HL-60/S4 treated with retinoic acid at 250 ng/mL for 4 days and 3 days (cell line): ENCODE data around the gene THOP1.

Experiments
- in situ Hi-C: fragments of 300-500 bp; cut with MboI; formaldehyde crosslinking; loops from 2 replicates; pipeline ENCODE4 v1.7.0; 2022; ENCODE audit warnings: low sequenced_read_pairs

The THOP1 gene

DNA sequence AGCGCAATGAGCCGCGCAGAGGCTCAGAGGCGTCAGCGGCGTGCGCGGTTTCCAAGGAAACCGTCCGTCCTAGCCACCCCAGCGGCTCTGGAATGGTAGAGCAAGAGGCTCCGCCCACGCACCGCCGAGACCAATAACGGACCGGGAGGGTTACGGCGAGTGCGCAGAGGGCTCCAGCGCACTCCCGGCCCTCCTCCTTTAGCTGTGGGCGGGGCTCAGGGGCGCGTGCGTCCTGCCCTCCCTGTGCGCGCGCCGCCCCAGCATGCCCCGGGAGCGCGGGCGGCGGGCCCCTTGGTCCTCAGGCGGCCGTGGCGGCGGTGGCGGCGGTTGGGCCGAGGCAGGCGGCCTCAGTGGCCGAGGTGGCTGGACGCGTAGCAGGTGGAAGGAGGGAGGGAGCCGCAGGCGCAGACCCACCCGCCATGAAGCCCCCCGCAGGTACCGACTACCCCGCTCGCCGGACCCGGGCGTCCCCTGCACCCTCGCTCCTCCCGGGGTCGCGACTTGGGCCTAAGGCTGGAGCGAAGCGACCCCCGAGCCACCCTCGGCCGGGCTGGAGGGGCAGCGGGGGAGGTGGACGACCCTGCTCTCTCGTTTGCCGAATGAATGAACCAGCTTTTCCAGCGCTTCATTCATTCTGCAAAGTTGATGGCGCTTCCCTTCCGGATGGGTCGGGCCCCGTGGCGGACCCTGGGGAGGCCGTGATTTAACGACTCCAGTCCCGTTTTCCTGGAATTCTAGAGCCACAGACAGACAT, at the start of gene THOP1:
Gene THOP1 (plus strand): TSS at position 260 of the 754 bp plus-strand sequence. CDS start 160 bp downstream, at position 420.
- in situ Hi-C loops, result no loop called here

DNA sequence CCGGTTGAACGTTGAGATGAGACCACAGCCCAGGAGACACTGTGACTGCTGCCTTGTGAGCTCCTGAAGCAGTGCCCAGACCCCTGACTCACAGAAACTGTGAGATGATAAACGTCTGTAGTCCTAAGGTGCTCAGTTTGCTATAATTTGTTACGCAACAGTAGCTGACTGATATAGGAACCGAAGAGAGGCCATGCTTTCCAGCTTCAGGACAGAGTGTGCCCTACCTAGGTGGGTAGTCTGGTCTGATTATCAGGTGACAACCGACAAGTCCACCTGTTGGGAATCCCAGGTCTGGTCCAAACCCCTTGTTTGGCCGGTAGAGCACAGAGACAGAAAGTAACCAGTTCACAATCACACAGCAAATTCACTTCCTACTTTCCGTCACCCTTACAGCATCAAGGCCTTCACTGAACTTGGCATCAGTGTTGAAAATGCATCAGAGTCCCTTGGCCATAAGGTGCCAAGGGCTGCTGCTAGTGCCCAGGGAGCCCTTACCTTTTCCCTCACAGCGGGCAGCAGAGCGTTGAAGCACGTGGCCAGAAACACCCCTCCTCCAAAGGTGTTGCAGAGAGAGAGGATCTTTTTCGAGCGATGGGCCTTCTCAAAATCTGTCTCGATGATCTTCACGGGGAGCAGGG, 48.6 kb upstream of the THOP1 start:
- in situ Hi-C loops, result no loop called here

DNA sequence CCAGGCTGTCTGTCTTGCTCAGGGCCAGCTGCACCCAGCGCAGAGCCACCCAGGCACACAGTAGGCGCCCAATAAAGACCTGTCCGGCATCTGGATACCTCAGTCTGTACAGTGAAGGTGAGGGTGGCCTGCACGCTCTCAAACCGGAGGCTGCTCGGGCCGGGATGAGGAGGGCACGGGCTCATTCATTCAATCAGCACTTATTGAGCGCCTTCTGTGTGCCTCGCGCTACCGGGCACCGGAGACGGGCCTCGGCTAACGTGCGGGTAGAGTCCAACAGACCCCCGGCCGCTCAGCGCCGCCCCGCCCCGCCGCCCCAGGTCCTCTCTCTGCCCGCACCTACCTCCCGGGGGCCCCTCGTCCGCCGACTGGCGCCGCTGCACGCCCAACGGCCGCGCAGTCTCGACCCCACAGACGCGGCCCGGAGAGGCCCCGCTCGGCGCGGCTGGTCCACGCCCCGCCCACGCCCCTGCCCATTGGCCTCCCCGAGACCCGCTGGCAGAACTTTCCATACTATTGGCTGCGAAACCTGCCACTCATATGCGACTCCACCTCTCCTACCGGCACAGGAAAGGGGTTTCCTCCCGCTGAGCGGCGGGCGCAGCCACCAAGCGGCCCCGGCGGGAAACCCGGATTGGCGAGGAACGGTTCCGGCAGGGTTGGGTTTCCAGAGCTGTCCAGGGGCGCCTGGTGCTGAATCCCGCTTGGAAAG, 45.5 kb upstream of the THOP1 start, which contains the start of gene SLC39A3:
Gene SLC39A3 (minus strand): TSS at position 416 of the 712 bp plus-strand sequence. CDS start 2,760 bp downstream, outside the sequence.
- in situ Hi-C loops, result no loop called here

DNA sequence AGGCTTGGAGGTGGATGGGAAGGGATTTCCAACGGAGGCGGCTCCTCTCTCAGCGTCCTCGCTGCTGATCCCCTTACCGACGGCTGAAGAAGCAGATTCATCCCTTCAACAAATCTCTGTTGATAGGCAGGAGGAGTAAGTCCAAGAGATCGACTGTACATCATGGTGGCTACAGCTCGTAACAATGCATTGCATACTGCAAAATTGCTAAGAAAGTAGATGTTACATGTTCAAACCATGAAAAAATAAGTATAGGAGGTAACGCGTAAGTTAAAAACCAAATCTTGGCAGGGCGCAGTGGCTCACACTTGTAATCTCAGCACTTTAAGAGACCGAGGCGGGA, 45.0 kb upstream of the THOP1 start:
- in situ Hi-C loops, result no loop called here

DNA sequence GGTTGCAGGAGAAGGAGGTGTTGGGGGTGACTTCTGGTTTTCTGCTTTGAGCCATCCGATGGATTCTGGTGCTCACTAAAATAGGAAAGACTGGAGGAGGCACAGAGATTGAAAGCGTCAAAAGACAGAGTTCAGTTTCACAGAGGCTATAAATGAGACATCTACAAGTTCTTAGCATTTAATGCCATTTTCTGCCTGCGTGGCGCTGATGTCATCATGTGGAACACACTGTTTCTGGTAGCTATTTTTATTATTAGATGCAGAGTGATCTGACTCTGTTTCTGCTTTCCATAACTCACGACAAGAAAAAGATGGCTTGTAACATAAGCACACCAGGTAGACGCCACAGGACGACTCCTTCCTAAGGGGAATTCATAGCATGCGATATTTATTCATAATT, 42.2 kb upstream of the THOP1 start:
- in situ Hi-C loops, result no loop called here

DNA sequence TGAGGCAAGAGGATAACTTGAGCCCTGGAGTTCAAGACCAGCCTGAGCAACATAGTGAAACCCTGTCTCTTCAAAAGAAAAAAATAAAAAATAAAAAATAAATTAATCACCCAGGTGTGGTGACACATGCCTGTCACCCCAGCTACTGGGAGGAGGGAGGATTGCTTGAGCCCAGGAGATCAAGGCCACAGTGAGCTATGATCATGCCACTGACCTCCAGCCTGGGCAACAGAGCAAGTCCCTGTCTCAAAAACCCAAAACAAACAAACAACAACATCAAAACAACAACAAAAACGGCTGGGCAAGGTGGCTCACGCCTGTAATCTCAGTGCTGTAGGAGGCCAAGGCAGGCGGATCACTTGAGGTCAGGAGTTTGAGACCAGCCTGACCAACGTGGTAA, 41.2 kb upstream of the THOP1 start:
- in situ Hi-C loops, result no loop called here

DNA sequence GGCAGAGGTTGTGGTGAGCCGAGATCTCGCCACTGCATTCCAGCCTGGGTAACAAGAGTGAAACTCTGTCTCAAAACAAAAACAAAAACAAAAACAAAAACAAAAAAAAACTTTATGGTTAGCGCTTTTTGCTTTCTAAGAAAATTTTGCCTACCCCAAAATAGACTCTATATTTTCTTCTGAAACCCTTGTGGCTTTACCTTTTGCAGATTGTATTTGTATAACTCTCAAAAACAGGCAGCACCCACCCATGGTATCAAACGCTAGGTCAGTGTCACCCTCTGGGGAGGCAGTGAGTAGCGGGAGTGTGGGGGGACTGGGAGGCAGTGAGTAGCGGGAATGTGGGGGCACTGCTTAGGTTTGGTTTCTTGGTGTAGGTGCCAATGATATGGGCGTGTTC, 38.0 kb upstream of the THOP1 start:
- in situ Hi-C loops, result loop anchor here (5.0 kb wide), 1 partner anchor 95 kb away; no protein-coding TSS in a partner anchor

DNA sequence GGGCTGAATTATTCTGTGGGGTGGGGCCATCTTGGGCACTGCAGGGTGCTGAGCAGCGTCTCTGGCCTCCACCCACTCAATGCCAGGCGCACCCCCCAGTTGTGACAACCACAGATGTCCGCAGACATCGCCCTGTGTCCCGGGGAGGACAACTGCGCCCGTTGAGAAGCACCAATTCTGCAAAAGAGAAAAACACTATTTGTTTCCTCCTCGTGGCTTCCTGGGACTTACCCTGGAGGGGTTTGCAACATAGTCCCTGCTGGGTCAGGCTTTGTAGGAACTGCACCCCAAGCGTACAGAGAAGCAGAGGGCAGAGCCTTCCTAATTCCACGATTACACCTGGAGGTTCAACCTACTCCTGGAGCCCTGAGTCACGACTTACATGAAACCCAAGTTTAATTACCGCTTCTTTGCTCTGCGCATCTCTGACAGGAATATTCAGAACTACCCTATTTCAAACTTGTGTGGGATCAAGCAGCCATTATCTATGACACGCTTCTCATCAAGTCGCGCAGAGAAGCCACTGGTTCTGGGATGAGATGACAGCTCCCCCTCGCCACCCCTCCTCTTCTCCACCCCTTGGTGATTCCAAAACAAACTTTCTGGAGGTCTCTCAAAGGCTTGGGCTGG, 34.4 kb upstream of the THOP1 start:
- in situ Hi-C loops, result no loop called here

DNA sequence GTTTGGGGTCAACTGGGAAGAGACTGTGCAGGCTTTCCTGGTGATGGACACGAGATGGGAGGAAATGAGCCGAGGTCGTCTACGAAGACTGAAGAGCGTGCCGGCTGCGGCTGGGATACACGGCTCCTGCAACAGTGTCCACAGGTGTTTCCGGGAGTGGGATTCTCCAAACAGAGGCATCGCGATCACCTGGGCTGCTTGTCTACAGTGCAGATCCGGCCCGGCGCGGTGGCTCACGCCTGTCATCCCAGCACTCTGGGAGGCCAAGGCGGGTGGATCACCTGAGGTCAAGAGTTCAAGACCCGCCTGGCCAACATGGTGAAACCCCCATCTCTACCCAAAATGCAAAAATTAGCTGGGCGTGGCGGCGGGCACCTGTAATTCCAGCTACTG, 33.9 kb upstream of the THOP1 start:
- in situ Hi-C loops, result no loop called here

DNA sequence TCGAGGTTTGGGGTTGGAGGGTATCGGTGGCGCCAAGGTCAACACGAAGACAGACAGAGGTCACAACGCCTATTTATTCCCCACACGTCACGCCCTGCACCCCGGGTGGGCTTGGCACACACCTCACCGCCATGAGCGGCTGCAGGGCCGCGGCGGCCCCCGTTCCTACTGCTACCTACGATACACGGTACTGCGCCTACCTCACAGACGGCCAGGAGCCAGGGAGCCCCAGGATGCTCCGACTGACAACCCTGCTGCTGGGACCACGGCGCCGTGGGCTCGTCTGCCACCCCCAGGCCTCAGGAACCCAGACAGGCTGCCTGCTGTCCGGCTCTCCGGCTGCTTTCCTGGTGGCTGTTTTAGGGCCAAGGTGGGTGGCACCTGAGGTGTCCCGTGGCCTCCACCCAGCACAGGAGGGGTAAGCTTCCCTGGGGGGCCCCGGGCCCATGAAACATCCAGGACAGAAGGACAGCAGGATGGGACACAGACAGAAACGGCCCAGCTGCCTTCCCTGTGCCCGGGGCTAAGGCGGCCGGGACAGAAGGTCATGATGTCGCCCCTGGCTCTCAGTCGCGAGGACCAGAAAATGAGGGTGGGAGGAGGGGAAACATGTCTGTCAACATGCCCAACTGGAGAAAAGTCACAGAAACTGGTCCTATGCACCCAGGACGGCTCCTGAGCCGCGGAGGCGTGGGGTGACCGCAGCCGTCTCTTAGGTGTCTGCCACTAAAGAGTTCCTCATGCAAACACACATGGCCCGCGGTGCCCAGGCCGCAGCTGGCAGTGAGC, 30.4 kb upstream of the THOP1 start:
- in situ Hi-C loops, result no loop called here

DNA sequence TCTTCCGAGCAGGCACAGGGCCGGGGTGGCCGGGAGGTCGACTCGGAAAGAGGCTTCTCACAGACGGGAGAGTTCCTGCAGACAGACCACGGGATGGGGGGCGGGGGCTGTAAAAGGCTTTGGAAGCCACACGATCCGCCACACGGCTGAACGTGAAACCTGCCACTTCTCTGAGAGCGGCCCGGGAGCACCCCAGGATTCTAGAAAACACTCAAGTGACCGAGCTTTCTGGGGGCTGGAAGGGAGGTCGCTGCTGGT, 29.9 kb upstream of the THOP1 start:
- in situ Hi-C loops, result no loop called here

DNA sequence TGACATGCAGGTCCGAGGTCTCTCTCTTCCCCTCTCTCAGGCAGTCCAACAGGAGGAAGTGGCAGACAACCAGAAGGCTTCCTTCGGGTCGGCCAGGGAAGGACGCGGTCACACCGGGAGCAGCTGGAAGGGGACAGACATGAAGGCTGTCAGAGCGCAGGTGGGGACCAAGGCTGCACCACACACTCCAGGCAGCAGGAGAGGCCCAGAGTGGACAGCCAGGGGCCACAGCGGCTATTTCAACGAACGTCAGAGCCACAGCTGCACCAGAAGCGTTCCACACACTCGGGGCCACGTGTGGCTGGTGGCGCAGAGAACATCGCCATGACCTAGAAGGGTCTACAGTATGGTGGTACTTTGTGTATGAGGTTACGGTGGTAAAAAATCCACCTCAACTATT, 29.5 kb upstream of the THOP1 start:
- in situ Hi-C loops, result no loop called here

DNA sequence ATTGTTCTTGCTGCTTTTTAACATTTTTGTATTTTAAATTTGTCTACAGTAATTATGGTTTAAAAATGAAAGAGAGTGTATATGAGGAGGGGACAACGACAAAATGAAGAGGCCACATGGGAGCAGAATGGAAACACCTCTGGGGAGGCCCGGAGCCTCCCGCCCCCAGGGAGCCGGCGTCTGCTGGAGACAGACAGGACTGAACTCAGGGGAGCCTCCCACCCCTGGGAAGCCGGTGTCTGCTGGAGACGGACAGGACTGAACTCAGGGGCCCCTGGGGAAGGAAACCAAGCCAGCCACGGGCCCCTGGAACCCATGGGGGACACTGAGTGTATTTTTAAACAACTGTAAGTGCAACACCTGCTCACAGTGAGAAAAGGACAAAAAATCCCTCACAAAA, 28.8 kb upstream of the THOP1 start:
- in situ Hi-C loops, result no loop called here

DNA sequence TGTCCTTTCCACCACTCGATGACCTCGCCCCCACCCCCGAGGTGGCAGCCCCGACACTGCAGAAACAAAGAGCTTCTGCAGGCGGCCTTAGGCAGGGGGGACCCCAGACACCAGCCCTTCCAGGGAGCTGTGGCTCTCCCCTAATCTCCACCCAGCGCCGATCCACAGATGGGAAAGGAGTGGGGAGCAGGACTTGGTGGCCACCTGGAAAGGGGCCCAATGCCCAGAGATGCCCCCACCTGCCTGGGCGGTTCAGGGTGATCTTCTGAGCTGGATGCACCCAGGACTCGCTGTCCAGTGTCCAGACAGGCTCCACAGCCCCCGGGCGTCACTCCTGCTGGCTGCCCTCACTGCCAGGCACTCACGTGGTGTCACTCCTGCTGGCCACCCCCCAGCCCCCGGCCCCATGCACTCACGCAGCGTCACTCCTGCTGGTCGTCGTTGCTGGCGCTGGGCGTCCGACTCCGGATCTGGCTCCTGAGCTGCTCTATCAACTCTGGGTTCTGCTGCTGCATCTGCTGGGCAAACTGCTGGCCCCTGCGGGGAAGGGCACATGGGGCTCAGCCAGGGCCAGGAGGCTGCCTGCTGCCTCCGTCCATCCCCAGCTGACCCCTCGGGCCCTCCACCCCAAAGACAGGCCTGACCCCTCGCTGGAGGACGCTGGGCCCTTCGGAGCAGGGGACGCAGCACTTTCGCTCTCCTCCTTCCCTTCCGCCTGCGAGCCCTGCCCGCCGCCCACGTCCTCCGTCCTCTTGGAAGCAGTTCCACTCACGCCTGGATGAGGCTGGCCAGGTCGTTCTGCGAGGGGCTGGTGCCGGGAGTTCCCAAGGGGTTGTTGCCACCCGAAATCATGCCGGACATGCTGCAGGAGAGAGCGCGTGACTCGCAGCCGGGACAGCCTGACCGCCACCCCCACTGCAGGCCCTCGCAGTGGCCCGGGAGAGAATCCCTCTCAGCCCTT, 28.1 kb upstream of the THOP1 start:
- in situ Hi-C loops, result no loop called here

DNA sequence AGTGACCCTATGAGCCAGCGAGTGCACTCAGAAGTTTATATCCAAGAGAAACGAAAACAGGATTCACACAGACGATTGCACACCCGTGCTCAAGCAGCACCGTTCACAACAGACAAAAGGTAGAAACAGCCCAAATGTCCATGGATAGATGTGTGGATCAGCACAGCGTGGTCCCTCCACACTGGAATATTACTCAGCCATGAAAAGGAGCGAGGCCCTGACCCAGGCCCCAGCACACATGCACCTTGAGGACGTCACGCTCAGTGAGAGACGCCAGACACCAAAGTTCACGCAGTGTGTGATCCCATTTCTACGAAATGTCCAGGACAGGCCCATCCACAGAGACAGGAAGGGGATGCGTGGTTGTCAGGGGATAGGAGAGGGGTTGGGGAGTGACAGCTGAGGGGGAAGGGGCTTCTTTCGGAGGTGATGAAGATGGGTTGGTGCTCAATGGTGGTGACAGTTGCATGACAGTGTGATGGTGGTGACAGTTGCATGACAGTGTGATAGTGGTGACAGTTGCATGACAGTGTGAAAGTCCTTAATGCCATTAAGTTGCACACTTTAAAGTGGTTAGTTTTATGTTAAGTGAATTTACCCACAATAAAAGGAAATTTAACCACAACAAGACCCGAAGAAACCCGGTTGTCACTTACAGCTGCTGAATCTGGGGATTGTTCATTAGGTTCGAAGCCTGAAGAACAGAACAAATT, 26.5 kb upstream of the THOP1 start:
- in situ Hi-C loops, result no loop called here

DNA sequence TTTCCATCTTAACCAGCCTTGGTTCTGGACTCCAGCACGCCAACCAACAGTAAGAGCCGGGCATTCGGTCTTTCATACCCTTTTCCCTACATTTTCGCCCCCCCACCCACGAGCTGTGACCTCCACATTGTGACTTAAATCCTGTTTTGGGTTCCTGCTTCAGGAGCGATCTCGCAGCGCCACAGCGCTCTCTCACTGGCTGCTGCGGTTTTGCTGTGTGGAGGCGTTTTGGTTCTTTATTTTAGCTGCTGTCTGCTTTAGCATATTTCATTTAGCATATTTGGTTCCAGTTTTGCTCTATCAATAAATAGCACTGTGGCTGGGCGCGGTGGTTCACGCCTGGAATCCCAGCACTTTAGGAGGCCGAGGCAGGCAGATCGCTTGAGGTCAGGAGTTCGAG, 25.9 kb upstream of the THOP1 start:
- in situ Hi-C loops, result no loop called here

DNA sequence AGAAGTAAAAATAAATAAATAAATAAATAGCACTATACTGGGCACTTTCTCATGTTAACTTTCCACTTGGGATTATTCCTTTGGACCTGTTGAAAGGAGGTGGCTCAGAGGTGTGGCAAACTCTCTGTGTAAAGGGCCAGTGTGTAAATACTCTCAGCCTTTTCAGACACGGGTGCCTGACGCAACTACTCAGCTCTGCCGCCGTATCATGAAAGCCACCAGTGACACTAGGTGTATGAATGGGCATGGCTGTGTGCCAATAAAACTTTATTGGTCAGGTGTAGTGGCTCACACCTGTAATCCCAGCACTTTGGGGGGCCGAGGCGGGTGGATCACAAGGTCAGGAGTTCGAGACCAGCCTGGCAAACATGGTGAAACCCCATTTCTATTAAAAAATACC, 25.3 kb upstream of the THOP1 start:
- in situ Hi-C loops, result no loop called here

DNA sequence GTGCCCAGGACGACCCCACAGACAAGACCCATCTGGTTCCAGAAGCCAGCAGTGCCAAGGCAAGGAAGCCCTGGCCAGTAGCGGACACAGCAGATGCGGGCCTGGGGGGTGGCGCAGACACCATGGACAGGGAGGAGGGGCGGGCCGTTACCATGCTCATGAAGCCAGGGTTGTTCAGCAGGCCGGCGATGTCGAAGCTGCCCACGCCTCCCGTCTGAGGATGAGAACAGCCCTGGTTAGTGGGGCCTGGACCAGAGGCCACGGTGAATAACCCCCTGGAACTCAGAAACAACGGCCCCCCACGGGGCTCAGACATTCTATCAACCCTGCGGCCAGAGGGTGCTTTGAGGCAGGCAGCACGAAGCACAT, 24.0 kb upstream of the THOP1 start:
- in situ Hi-C loops, result no loop called here
